ENCODE measurements around the gene CCKAR. TPM values are rescaled to one million over a fixed set of nuclear protein-coding genes. Genes with fewer than 3 reads are reported as not detected.

The CCKAR gene
- total and polyA plus RNA-seq, 2 of the 13 experiments (the other 11 are each of a cell fraction or from before 2014, with no cell fraction given) = not detected

GRCh38 chr4:26433556-26433955 is 56.7 kb downstream of the CCKAR start:
- ChIA-PET POLR2A (no interaction called here), CTCF (ENCODE audit: low intra/inter-chr PET ratio, low total read pairs) (no interaction called here)
- DNase-seq (ENCODE audit: low spot score) = no peak
- Histone ChIP-seq H2AFZ (ENCODE audit: low read length) (no peak overlapping the region), H3K4me2 (ENCODE audit: low read depth, low read length) (no peak overlapping the region), H3K27me3 (ENCODE audit: control insufficient read depth in 1 of 2, insufficient read depth in 2 of 2, low read length in 2 of 2) (no peaks in the 10 kb centered on the region), H3K9ac (ENCODE audit: insufficient read depth, low read depth, low read length) (no peak overlapping the region), H3K79me2 (ENCODE audit: insufficient read depth, low read length) (no peaks in the 10 kb centered on the region), H3K36me3 (replicated peaks in 1 of 2; ENCODE audit: control insufficient read depth in 1 of 2, insufficient read depth in 2 of 2, low read length in 2 of 2) (peaks cover 11 to 56% of the 10 kb centered on the region in 2 experiments; a peak in 4 of 5 replicates), H3K27ac (ENCODE audit: extremely low read length, insufficient read depth, low read length) (no peak overlapping the region), H3K4me1 (ENCODE audit: insufficient read depth, low read length) (no peaks in the 10 kb centered on the region), H3K4me3 (replicated peaks in 1 of 3; ENCODE audit: insufficient read depth in 1 of 3, low read depth in 2 of 3, low read length in 3 of 3) (no peak overlapping the region), H3K9me3 (ENCODE audit: low read length) (no peaks in the 10 kb centered on the region), H4K20me1 (ENCODE audit: insufficient read depth, low read length) (0 out of 2 replicates have a peak, but pooled peaks cover 3% of the 10 kb centered on the region)
- BruUV-seq (replicated peaks) = no TSS peak
- ATAC-seq = no peak
- FAIRE-seq = no peak
- in situ Hi-C loops (cut with HindIII; ENCODE audit: extremely low pct_ligation_motif_present, low pct_unique_long_range_greater_than_20kb) (no loop called here), intact Hi-C loops (cut with micrococcal nuclease; ENCODE audit: unreplicated experiment) (no loop called here)
- TF ChIP-seq ZNF776 (CRISPR knock-in tag; IDR thresholded peaks at IDR 0.05) (no peak), MED1 (CRISPR knock-in tag; IDR thresholded peaks at IDR 0.05) (no peak), IRX3 (CRISPR knock-in tag; IDR thresholded peaks at IDR 0.05; ENCODE audit: borderline replicate concordance, low read depth) (no peak), RBAK (CRISPR knock-in tag; IDR thresholded peaks at IDR 0.05) (no peak), PRPF4 (IDR thresholded peaks at IDR 0.05; ENCODE audit: low read depth, low read length, poor library complexity, severe bottlenecking) (no peak), ZNF496 (CRISPR knock-in tag; IDR thresholded peaks at IDR 0.05; ENCODE audit: insufficient replicate concordance) (no peak), ATF5 (CRISPR knock-in tag; IDR thresholded peaks at IDR 0.05; ENCODE audit: low read depth) (no peak), PATZ1 (CRISPR knock-in tag; IDR thresholded peaks at IDR 0.05) (no peak), ZNF264 (CRISPR knock-in tag; IDR thresholded peaks at IDR 0.05) (no peak), ZFP62 (CRISPR knock-in tag; IDR thresholded peaks at IDR 0.05) (no peak), CEBPZ (IDR thresholded peaks at IDR 0.05; ENCODE audit: low read length) (no peak)
- 96% methylated on average over 1 of the region's 1 CpG for WGBS (ENCODE audit: low lambda C conversion rate)

Measured in HepG2 (cell line).